A549 (cell line): ENCODE data around the gene SCN9A. TPM values are rescaled to one million over a fixed set of nuclear protein-coding genes. Genes with fewer than 3 reads are reported as not detected.
A peak's percentile ranks its signal among the peaks of the same experiment; 100 is the strongest.
"Not testable (repeated sequence)": the region's sequence is repeated elsewhere in the genome, so short reads cannot be mapped to it uniquely, and the experiment has no call there.

ENCODE experiments used
- ATAC-seq, 2 experiments: fragments of 200-7000 bp in 1 of 2; fragments of >200 bp in 1 of 2; cut with Nextera tagmentation in 1 of 2; cut with Tn5 transposase in 1 of 2; 3 replicates each; pipeline versions ENCODE4 v1.8.0 to v1.9.1; 2018 to 2020; ENCODE audit warnings: mild to moderate bottlenecking in 1 of 2, moderate library complexity in 1 of 2
- CTCF ChIA-PET: fragments of 300-600 bp; sonication (Branson Sonifier 250); formaldehyde crosslinking; extraction: SDS; loops from one replicate; lab custom pipeline; 2021; ENCODE audit warnings: antibody characterized with exemption, inconsistent platforms; lab: Yijun Ruan, JAX
- POLR2A ChIA-PET: fragments of 350-600 bp; formaldehyde crosslinking; extraction: SDS; loops from one replicate; lab custom pipeline; 2021; ENCODE audit warnings: antibody characterized with exemption, inconsistent platforms; lab: Yijun Ruan, JAX
- DNase-seq, 2 experiments: peaks; one replicate each; pipeline versions ENCODE4 v3.0.0 to v3.0.0-alpha.2; 2011 to 2016; ENCODE audit warnings: low read depth in 1 of 2, low spot score in 1 of 2
- FAIRE-seq: peaks from 2 replicates; lab custom pipeline; 2011; peaks lifted over from hg19 to GRCh38; lab: Jason Lieb, UNC
- H3K27ac ChIP-seq, 2 experiments: fragments of >200 bp; sonication (Bioruptor Twin); formaldehyde crosslinking; 3 replicates each; pipeline ENCODE4 v1.5.1; 2016 to 2017
- H3K4me1 ChIP-seq: fragments of >200 bp; sonication (Bioruptor Twin); formaldehyde crosslinking; 3 replicates; pipeline ENCODE4 v1.6.1; 2016
- H3K4me2 ChIP-seq: fragments of >200 bp; sonication (Bioruptor Twin); formaldehyde crosslinking; 3 replicates; pipeline ENCODE4 v1.6.1; 2016
- H3K4me3 ChIP-seq: fragments of >200 bp; sonication (Bioruptor Twin); formaldehyde crosslinking; 3 replicates; pipeline ENCODE4 v1.5.1; 2016
- H3K9me3 ChIP-seq: fragments of >200 bp; sonication (Bioruptor Twin); formaldehyde crosslinking; 3 replicates; pipeline ENCODE4 v1.6.1; 2016
- ATOH8 ChIP-seq: fragments of 250-450 bp; sonication (Bioruptor Pico); IDR thresholded peaks from 2 replicates; pipeline ENCODE4 v1.5.0; 2020; ENCODE audit warnings: low read depth, mild to moderate bottlenecking, moderate library complexity
- CBX2 ChIP-seq: fragments of 200-600 bp; sonication (generic); IDR thresholded peaks from 2 replicates; pipeline ENCODE4 v1.6.1; 2016; ENCODE audit warnings: low read depth, mild to moderate bottlenecking, borderline replicate concordance
- CEBPB ChIP-seq, 2 experiments: fragments of >200 bp in 1 of 2; sonication (Bioruptor Twin) in 1 of 2; formaldehyde crosslinking in 1 of 2; IDR thresholded peaks; 2 replicates each; pipeline ENCODE4 v1.6.1; 2012 to 2016
- CHD2 ChIP-seq: fragments of 150-350 bp; IDR thresholded peaks from 2 replicates; pipeline ENCODE4 v1.6.1; 2014; ENCODE audit warnings: low read length; ENCODE audit not compliant: partially characterized antibody
- EHF ChIP-seq: fragments of 250-450 bp; sonication (Bioruptor Pico); IDR thresholded peaks from 2 replicates; pipeline ENCODE4 v1.5.0; 2020; ENCODE audit warnings: mild to moderate bottlenecking
- EP300 ChIP-seq, 2 experiments: fragments of >200 bp; sonication (Bioruptor Twin); formaldehyde crosslinking; IDR thresholded peaks; 2 replicates in 1 of 2; 3 replicates in 1 of 2; pipeline ENCODE4 v1.6.1; 2016 to 2017
- FOSB ChIP-seq: fragments of 250-450 bp; sonication (Bioruptor Pico); IDR thresholded peaks from 2 replicates; pipeline ENCODE4 v1.5.0; 2020; ENCODE audit warnings: mild to moderate bottlenecking, moderate library complexity
- FOSL2 ChIP-seq, 2 experiments: fragments of 450-650 bp in 1 of 2; fragments of >200 bp in 1 of 2; sonication (Bioruptor Twin) in 1 of 2; formaldehyde crosslinking; IDR thresholded peaks; 2 replicates each; pipeline versions ENCODE4 v1.5.0 to v1.6.1; 2016 to 2020; ENCODE audit warnings: mild to moderate bottlenecking in 1 of 2, moderate library complexity in 1 of 2
- FOXS1 ChIP-seq: fragments of 250-450 bp; sonication (Bioruptor Pico); IDR thresholded peaks from 2 replicates; pipeline ENCODE4 v1.5.0; 2020; ENCODE audit warnings: mild to moderate bottlenecking, moderate library complexity
- GATA3 ChIP-seq: IDR thresholded peaks from 2 replicates; pipeline ENCODE4 v1.6.1; 2012; ENCODE audit warnings: borderline replicate concordance
- HDAC2 ChIP-seq: fragments of 200-600 bp; sonication (generic); IDR thresholded peaks from 2 replicates; pipeline ENCODE4 v1.6.1; 2016
- JUN ChIP-seq, 2 experiments: fragments of >200 bp; sonication (Bioruptor Twin); formaldehyde crosslinking; IDR thresholded peaks; 2 replicates in 1 of 2; 3 replicates in 1 of 2; pipeline ENCODE4 v1.6.1; 2016 to 2017
- JUNB ChIP-seq: fragments of >200 bp; sonication (Bioruptor Twin); formaldehyde crosslinking; IDR thresholded peaks from 2 replicates; pipeline ENCODE4 v1.6.1; 2016
- MAFK ChIP-seq: fragments of 450-650 bp; IDR thresholded peaks from 2 replicates; pipeline ENCODE4 v1.6.1; 2014; ENCODE audit not compliant: partially characterized antibody
- NR3C1 ChIP-seq: fragments of >200 bp; sonication (Bioruptor Twin); formaldehyde crosslinking; IDR thresholded peaks from 3 replicates; pipeline ENCODE4 v1.6.1; 2017
- PHF8 ChIP-seq: fragments of 200-600 bp; sonication (generic); IDR thresholded peaks from 2 replicates; pipeline ENCODE4 v1.6.1; 2016; ENCODE audit warnings: low read depth, mild to moderate bottlenecking, antibody characterized with exemption, moderate library complexity, borderline replicate concordance
- POLR2AphosphoS2 ChIP-seq: conservative IDR thresholded peaks from 2 replicates; pipeline ENCODE4 v1.6.1; 2012; ENCODE audit warnings: low read length, improper control_type of control experiment, inconsistent platforms
- RAD21 ChIP-seq, 2 experiments: fragments of >200 bp in 1 of 2; sonication (Bioruptor Twin) in 1 of 2; formaldehyde crosslinking in 1 of 2; IDR thresholded peaks in 1 of 2; conservative IDR thresholded peaks in 1 of 2; 2 replicates in 1 of 2; 3 replicates in 1 of 2; pipeline ENCODE4 v1.6.1; 2012 to 2018; ENCODE audit warnings: inconsistent platforms in 1 of 2
- RNF2 ChIP-seq: fragments of 200-600 bp; sonication (generic); IDR thresholded peaks from 2 replicates; pipeline ENCODE4 v1.6.1; 2016; ENCODE audit warnings: low read depth, mild to moderate bottlenecking, antibody characterized with exemption, moderate library complexity, borderline replicate concordance
- SREBF2 ChIP-seq: fragments of 450-650 bp; IDR thresholded peaks from 2 replicates; pipeline ENCODE4 v1.6.1; 2014; ENCODE audit warnings: mild to moderate bottlenecking, moderate library complexity
- USF2 ChIP-seq: fragments of 450-650 bp; IDR thresholded peaks from 2 replicates; pipeline ENCODE4 v1.6.1; 2014; ENCODE audit warnings: antibody characterized with exemption
- ZC3H11A ChIP-seq: fragments of 450-650 bp; IDR thresholded peaks from 2 replicates; pipeline ENCODE4 v1.6.1; 2014; ENCODE audit warnings: antibody characterized with exemption, mild to moderate bottlenecking
- WGBS: methylation state at CpG from one replicate; pipeline ENCODE4 v1.1.6; 2017; ENCODE audit errors: missing lambda C conversion rate; 5-methylcytosine and 5-hydroxymethylcytosine counted together
- polyA plus RNA-seq, 4 experiments: library from polyadenylated mRNA; depleted of rRNA in 3 of 4; stranded (reverse); fragments of >200 nt; fragmentation: RNase III in 1 of 4; extraction: RNeasy Plus Mini Kit Qiagen cat#74134 plus additional on column Dnase treatment in 1 of 4; gene quantifications; 2 replicates in 3 of 4; 3 replicates in 1 of 4; pipeline ENCODE4 v1.2.3, GENCODE V29; 2011 to 2017
- TF ChIP-seq, protein P1 (sequence below): fragments of 150-350 bp; IDR thresholded peaks from 2 replicates; pipeline ENCODE4 v1.6.1; 2014; ENCODE audit warnings: low read depth, mild to moderate bottlenecking, low read length

The SCN9A gene
- polyA plus RNA-seq, 2 of the 4 experiments (the other 2 are of a cell fraction) = 7.7 to 23.6 TPM

DNA sequence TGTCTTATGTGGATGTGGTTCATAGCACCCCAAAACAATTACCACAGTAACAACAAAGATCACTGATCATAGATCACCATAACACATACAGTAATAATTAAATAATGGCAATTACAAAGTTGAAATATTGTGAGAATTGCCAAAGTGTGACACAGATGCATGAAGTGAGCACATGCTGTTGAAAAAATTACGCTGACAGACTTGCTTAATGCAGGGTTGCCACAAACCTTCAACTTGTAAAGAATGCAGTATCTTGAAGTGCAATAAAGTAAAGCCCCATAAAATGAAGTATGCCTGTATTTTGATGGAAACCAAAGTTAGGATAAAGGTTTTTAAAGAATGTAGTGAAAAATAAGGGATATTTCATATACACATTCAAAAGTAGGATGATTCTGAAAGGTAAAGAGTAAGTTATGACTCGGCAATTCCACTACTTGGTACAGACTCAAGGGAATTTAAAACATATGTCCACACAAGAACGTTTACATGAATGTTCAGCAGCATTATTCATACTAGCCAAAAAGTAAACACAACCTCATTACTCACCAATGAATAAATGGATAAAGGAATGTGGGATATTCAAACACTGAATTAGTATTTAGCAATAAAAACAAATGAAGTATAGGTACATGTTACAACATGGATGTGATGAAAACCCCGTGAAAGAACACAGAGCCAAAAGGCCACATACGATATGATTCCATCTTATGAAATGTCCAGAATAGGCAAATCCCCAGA, 61.6 kb downstream of the SCN9A start:
- POLR2A ChIA-PET = no interaction called here
- no peak for FAIRE-seq
- peak; percentile 77 to 81 for ATAC-seq

DNA sequence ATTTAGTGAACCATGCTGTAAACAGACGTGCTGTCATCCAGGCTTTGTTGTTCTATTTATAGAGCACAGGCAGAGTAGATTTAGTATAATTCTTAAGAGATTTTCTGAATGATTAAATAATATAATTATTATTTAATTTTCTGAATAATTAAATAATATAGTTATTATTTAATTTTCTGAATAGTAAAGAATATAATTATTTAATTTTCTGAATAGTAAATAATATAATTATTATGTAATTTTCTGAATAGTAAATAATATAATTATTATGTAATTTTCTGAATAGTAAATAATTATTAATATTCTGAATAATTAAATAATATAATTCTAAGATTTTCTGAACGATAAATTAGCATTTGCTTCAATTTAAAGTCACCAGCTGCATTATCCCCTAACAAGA, 62.9 kb downstream of the SCN9A start:
- not testable (repeated sequence) for FAIRE-seq, H3K27ac ChIP-seq, ATAC-seq, H3K9me3 ChIP-seq, DNase-seq, H3K4me3 ChIP-seq, H3K4me2 ChIP-seq
- POLR2A ChIA-PET = interaction anchor here (1.0 kb wide), 1 partner anchor 98 kb away, joined by 3 read pairs; no protein-coding TSS in a partner anchor
- CTCF ChIA-PET = interaction anchor here (1.4 kb wide), 1 partner anchor 71 kb away, joined by 3 read pairs; no protein-coding TSS in a partner anchor
- WGBS = 0% methylated on average over 2 of the region's 2 CpGs
- H3K4me1 ChIP-seq = peaks cover 13% of the 10 kb centered on the region; the same call in 2 of the 3 replicates

More for the DNA sequence above, 61.6 kb downstream of the SCN9A start:
- peak in 1 of 2 experiments; percentile 29 for DNase-seq
- Histone ChIP-seq H3K9me3 (no peaks in the 10 kb centered on the region), H3K4me1 (peaks cover 13% of the 10 kb centered on the region; the same call in 2 of the 3 replicates), H3K27ac (peak overlapping the region; percentile 14 to 57; a peak in 4 of 6 replicates), H3K4me3 (no peak overlapping the region), H3K4me2 (peak overlapping the region; percentile 42)
- WGBS = 23% methylated on average over 5 of the region's 5 CpGs
- CTCF ChIA-PET = no interaction called here
- TF ChIP-seq CEBPB (IDR thresholded peaks at IDR 0.05) = peak in 1 of 2 experiments; percentile 23; a peak in 1 of 4 replicates
- TF ChIP-seq MAFK = peak; percentile 57
- no peak for TF ChIP-seq SREBF2
- TF ChIP-seq JUNB = 0 out of 2 replicates have a peak, but pooled peaks have one; percentile 20
- TF ChIP-seq PHF8 = no peak
- peak; percentile 34; the same call in 1 of the 2 replicates for TF ChIP-seq FOSL2 (IDR thresholded peaks at IDR 0.05)
- TF ChIP-seq FOSL2 (CRISPR knock-in tag; IDR thresholded peaks at IDR 0.05) = peak; percentile 69

DNA sequence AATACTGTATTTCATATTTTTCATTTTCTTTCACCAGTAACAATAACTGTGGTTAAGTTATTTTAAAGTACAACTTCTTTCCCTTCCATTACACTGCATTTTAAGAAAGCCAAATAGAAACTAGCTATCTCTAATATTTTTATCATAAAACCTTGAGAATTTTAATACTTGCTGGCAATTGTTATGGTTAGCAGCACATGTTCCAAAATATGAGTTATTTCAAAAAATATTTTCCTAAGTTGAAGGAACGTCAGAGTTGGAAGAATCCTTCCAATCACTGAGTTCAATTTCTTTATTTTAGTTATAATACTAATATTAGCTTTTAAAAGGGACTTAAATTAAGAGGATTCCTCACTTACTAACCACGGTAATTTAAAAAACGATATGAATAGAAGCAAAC, 68.4 kb downstream of the SCN9A start:
- DNase-seq (no peak), ATAC-seq (no peak), FAIRE-seq (no peak)
- no peak for TF ChIP-seq HDAC2
- no peak for TF ChIP-seq POLR2AphosphoS2
- no peak for TF ChIP-seq EHF (CRISPR knock-in tag)
- TF ChIP-seq JUN (IDR thresholded peaks at IDR 0.05) = no peak
- TF ChIP-seq, protein P1, sequence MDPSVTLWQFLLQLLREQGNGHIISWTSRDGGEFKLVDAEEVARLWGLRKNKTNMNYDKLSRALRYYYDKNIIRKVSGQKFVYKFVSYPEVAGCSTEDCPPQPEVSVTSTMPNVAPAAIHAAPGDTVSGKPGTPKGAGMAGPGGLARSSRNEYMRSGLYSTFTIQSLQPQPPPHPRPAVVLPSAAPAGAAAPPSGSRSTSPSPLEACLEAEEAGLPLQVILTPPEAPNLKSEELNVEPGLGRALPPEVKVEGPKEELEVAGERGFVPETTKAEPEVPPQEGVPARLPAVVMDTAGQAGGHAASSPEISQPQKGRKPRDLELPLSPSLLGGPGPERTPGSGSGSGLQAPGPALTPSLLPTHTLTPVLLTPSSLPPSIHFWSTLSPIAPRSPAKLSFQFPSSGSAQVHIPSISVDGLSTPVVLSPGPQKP = no peak
- no peak for TF ChIP-seq GATA3
- no peak for TF ChIP-seq FOSL2 (IDR thresholded peaks at IDR 0.05)
- TF ChIP-seq FOSL2 (CRISPR knock-in tag; IDR thresholded peaks at IDR 0.05) = no peak
- no peak for TF ChIP-seq CBX2
- TF ChIP-seq FOSB (CRISPR knock-in tag) = no peak
- no peak for TF ChIP-seq NR3C1
- no peak for TF ChIP-seq ZC3H11A
- TF ChIP-seq RNF2 = no peak
- no peak for TF ChIP-seq ATOH8 (CRISPR knock-in tag)
- TF ChIP-seq EP300 (IDR thresholded peaks at IDR 0.05) = no peak
- TF ChIP-seq USF2 = no peak
- TF ChIP-seq FOXS1 = no peak
- TF ChIP-seq CHD2 = no peak
- no peak for TF ChIP-seq RAD21 (conservative IDR thresholded peaks at IDR 0.05 in 1 of 2, IDR thresholded peaks at IDR 0.05 in 1 of 2)
- no peaks in the 10 kb centered on the region for H3K9me3 ChIP-seq
- no peak overlapping the region for H3K27ac ChIP-seq
- no peak overlapping the region for H3K4me2 ChIP-seq
- no peaks in the 10 kb centered on the region for H3K4me1 ChIP-seq
- no peak overlapping the region for H3K4me3 ChIP-seq
- WGBS = 69% methylated on average over 3 of the region's 3 CpGs
- POLR2A ChIA-PET = no interaction called here
- CTCF ChIA-PET = interaction anchor here (0.7 to 1.0 kb wide), 2 partner anchors 69 to 111 kb away, joined by 3 read pairs; no protein-coding TSS in a partner anchor
